Heart right ventricle (tissue), 16 donors: ENCODE results near the gene AURKB. TPM values are rescaled to one million over a fixed set of nuclear protein-coding genes. Genes with fewer than 3 reads are reported as not detected.

Source experiments
- ATAC-seq, 8 donors: fragments of 200-7000 bp; cut with Tn5 transposase; one replicate each; pipeline ENCODE4 v1.9.1; 2020; ENCODE audit warnings: mild to moderate bottlenecking in 8 of 8, moderate library complexity in 8 of 8, moderate number of reproducible peaks in 1 of 8
- DNase-seq, 2 donors: peaks; one replicate each; pipeline ENCODE4 v3.0.0-alpha.2; 2020
- H3K27ac ChIP-seq, 10 donors: fragments of 200-600 bp; sonication (generic) in 2 of 10; one replicate each; pipeline versions ENCODE4 v1.5.0 to v1.8.0; 2020 to 2022; ENCODE audit warnings: mild to moderate bottlenecking in 3 of 10
- H3K27me3 ChIP-seq, 7 donors: fragments of 200-600 bp; one replicate each; pipeline ENCODE4 v1.8.0; 2021 to 2022; ENCODE audit warnings: mild to moderate bottlenecking in 2 of 7
- H3K36me3 ChIP-seq, 9 donors: fragments of 200-600 bp; sonication (generic) in 1 of 9; one replicate each; pipeline versions ENCODE4 v1.5.0 to v1.8.0; 2020 to 2022; ENCODE audit warnings: mild to moderate bottlenecking in 2 of 9
- H3K4me1 ChIP-seq, 9 donors: fragments of 200-600 bp; sonication (generic) in 1 of 9; one replicate each; pipeline versions ENCODE4 v1.5.0 to v1.8.0; 2020 to 2022; ENCODE audit warnings: mild to moderate bottlenecking in 4 of 9
- H3K4me3 ChIP-seq, 10 donors: fragments of 200-600 bp; sonication (generic) in 2 of 10; one replicate each; pipeline versions ENCODE4 v1.5.0 to v1.8.0; 2020 to 2022; ENCODE audit warnings: mild to moderate bottlenecking in 7 of 10, moderate library complexity in 2 of 10
- H3K9me3 ChIP-seq, 11 donors: fragments of 200-600 bp in 10 of 11; sonication (generic) in 2 of 11; one replicate each; pipeline versions ENCODE4 v1.5.0 to v1.8.0; 2013 to 2022; ENCODE audit warnings: mild to moderate bottlenecking in 2 of 11, control low read depth in 1 of 11, moderate library complexity in 1 of 11
- CTCF ChIP-seq, 9 donors: fragments of 200-600 bp; sonication (generic) in 2 of 9; IDR thresholded peaks; one replicate each; pipeline versions ENCODE4 v1.5.0 to v1.8.0; 2021 to 2022; ENCODE audit warnings: antibody characterized with exemption in 9 of 9, mild to moderate bottlenecking in 5 of 9, moderate library complexity in 1 of 9
- WGBS, 2 donors: extraction: QIAGEN DNeasy Blood & Tissue Kit; methylation state at CpG; one replicate each; pipeline ENCODE4 v1.1.7; 2013; ENCODE audit warnings: inconsistent platforms in 1 of 2; 5-methylcytosine and 5-hydroxymethylcytosine counted together
- intact Hi-C, 10 donors: fragments of 100-400 bp; cut with DNase I; formaldehyde crosslinking; loops; one replicate each; pipeline versions ENCODE4 v1.11.1 to v1.14.2; 2022
- polyA plus RNA-seq, 2 donors: library from polyadenylated mRNA; stranded (reverse); fragments of 200-250 nt; gene quantifications; one replicate each; pipeline ENCODE4 v1.2.3, GENCODE V29; 2013
- total RNA-seq, 10 donors: library from RNA; stranded (reverse); fragmentation: NEBNext Ultra II Directional in 3 of 10; extraction: Animal tissue kit (Norgen Biotek cat#: 25700) in 3 of 10; gene quantifications; one replicate each; pipeline versions ENCODE4 v1.2.1 to v1.2.4, GENCODE V29; 2021 to 2023
- donor health status: Arrhythmogenic right ventricular cardiomyopathy.
- donor health status: ischemic (EF 13 %, LVEDD 7.1; RV severe dilation, severe dysfunction).
- donor health status: healthy with polysubstance abuse.
- donor health status: DM: no; HTN: yes; CAD: no.
- donor health status: DM: no; HTN: no; CAD: no.
- donor health status: ischemic (EF 25% LVEDD 6.9; RV normal size, moderate dysfunction).
- donor health status: ischemic (EF 25% LVEDD 5.7; RV mildly dilated, moderate dysfunction).
- donor health status: healthy.
- donor health status: DM: yes; HTN: yes; CAD: no.
- donor health status: Ischemic cardiomyopathy.
- donor health status: ischemic (EF 35%, LVEDD 5.7; RV mildly dilated, moderate dysfunction).
- donor health status: nonischemic (EF 11% LVEDD 7.7; RV severe dilation, severe dysfunction).
- donor health status: DM: yes; HTN: yes; CAD: no.
- donor health status: PGD.
- donor health status: ischemic (EF 29% LVEDD 5.4; RV normal size, mild dysfunction).
- donor health status: nonischemic (EF 23%, LVEDD 6.1; RV moderate dilation, normal function).

Gene AURKB
- total and polyA plus RNA-seq, 12 donors: 0.38 to 6.4 (median 1.0) TPM; not detected in 5

GRCh38 chr17:8225813-8226535 lies 15.6 kb upstream of the AURKB start:
- Histone ChIP-seq H3K4me3 (peak overlapping the region in 8 of 10 donors; percentile 11 to 49 (median 36)), H3K4me1 (peaks cover 7 to 57% (median 18%) of the 10 kb centered on the region in 9 donors), H3K9me3 (no peaks in the 10 kb centered on the region), H3K27ac (peak overlapping the region in 9 of 10 donors; percentile 56 to 74 (median 62)), H3K27me3 (no peaks in the 10 kb centered on the region), H3K36me3 (peaks cover 0 to 39% (median 33%) of the 10 kb centered on the region in 9 donors)
- intact Hi-C loops: loop anchor here in 3 of 10 donors (2.0 to 10.0 kb wide), 4 partner anchors 21 to 149 kb away; partner anchors contain the start of genes HES7 (in 1 of the 3), KRABD2 (in 1 of the 3) and SLC25A35 (in 1 of the 3)
- no peak for TF ChIP-seq CTCF (IDR thresholded peaks at IDR 0.05)
- ATAC-seq: no peak
- peak in 1 of 2 donors; percentile 51 for DNase-seq
- 55 to 58% methylated on average over 20 of the region's 20 CpGs for WGBS, 2 donors

GRCh38 chr17:8224891-8225812 lies 14.8 kb upstream of the AURKB start:
- Histone ChIP-seq H3K27ac (peak overlapping the region in 1 of 10 donors; percentile 73), H3K36me3 (peaks cover 0 to 31% (median 25%) of the 10 kb centered on the region in 9 donors), H3K27me3 (no peaks in the 10 kb centered on the region), H3K9me3 (no peaks in the 10 kb centered on the region), H3K4me1 (peaks cover 7 to 65% (median 18%) of the 10 kb centered on the region in 9 donors), H3K4me3 (no peak overlapping the region)
- TF ChIP-seq CTCF (IDR thresholded peaks at IDR 0.05): no peak
- intact Hi-C loops: loop anchor here in 5 of 10 donors (5.0 to 10.0 kb wide), 6 partner anchors 38 to 150 kb away; partner anchors contain the start of genes HES7 (in 1 of the 5), KRABD2 (in 1 of the 5) and SLC25A35 (in 1 of the 5)
- ATAC-seq (no peak), DNase-seq (no peak)
- 93% methylated on average over 26 of the region's 26 CpGs for WGBS, 2 donors

- peak in 7 of 8 donors; percentile 4 to 25 (median 13) for ATAC-seq
- H3K9me3 ChIP-seq: no peaks in the 10 kb centered on the region
- peak in 5 of 9 donors; percentile 15 to 50 (median 42) for TF ChIP-seq CTCF (IDR thresholded peaks at IDR 0.05)
- H3K4me1 ChIP-seq: peaks cover 7 to 68% (median 18%) of the 10 kb centered on the region in 9 donors
- intact Hi-C loops: loop anchor here in 8 of 10 donors (1.0 to 10.0 kb wide), 12 partner anchors 23 to 151 kb away; partner anchors contain the start of genes PFAS (in 3 of the 8), CTC1 (in 2 of the 8), SLC25A35 (in 2 of the 8) and ALOXE3 (in 1 of the 8)
- no peaks in the 10 kb centered on the region for H3K27me3 ChIP-seq
- 6 to 12% methylated on average over 27 of the region's 27 CpGs for WGBS, 2 donors
- peaks cover 0 to 15% (median 10%) of the 10 kb centered on the region in 9 donors for H3K36me3 ChIP-seq
- H3K27ac ChIP-seq: peak overlapping the region; percentile 94 to 99 (median 97)
- peak overlapping the region; percentile 45 to 92 (median 66) for H3K4me3 ChIP-seq
- peak; percentile 64 to 75 for DNase-seq
These were observed 13.2 kb upstream of the AURKB start for GRCh38 chr17:8223356-8224126.
